ENCODE results near the gene NOX5. TPM values are rescaled to one million over a fixed set of nuclear protein-coding genes. Genes with fewer than 3 reads are reported as not detected.

The NOX5 gene
- total and polyA plus RNA-seq, 2 donors (not counting 1 experiment from before 2014, with no cell fraction given), result 0.01 to 0.05 TPM

GRCh38 chr15:69037482-69037881 is 23.0 kb downstream of the NOX5 start:
- Histone ChIP-seq H3K36me3 (replicated peaks in 1 of 2; ENCODE audit: control extremely low read depth in 1 of 2, control insufficient read depth in 1 of 2, extremely low read depth in 1 of 2, insufficient read depth in 2 of 2, low read length in 1 of 2) (no peaks in the 10 kb centered on the region), H3K9ac (ENCODE audit: low read length) (no peak overlapping the region), H3K27ac (ENCODE audit: low read length in 2 of 2) (no peak overlapping the region), H3K4me2 (replicated peaks; ENCODE audit: low read depth, low read length, poor library complexity, severe bottlenecking) (no peak overlapping the region), H3K4me1 (ENCODE audit: control insufficient read depth in 2 of 2, insufficient read depth in 2 of 2, low read length in 2 of 2) (no peaks in the 10 kb centered on the region), H3K9me3 (ENCODE audit: control extremely low read depth in 1 of 3, control insufficient read depth in 2 of 3, insufficient read depth in 1 of 3, low read length in 2 of 3) (no peaks in the 10 kb centered on the region), H4K20me1 (ENCODE audit: control insufficient read depth, insufficient read depth, low read length, poor library complexity, severe bottlenecking) (no peaks in the 10 kb centered on the region), H3K79me2 (ENCODE audit: control insufficient read depth, insufficient read depth, low read length) (no peaks in the 10 kb centered on the region), H3K27me3 (replicated peaks in 1 of 4; ENCODE audit: control extremely low read depth in 1 of 4, control insufficient read depth in 3 of 4, insufficient read depth in 4 of 4, low read length in 3 of 4) (peaks cover 0 to 7% (median 0%) of the 10 kb centered on the region in 4 experiments), H3K4me3 (ENCODE audit: control extremely low read depth in 1 of 5, extremely low read depth in 1 of 5, insufficient read depth in 1 of 5, low read depth in 2 of 5, low read length in 4 of 5) (no peak overlapping the region), H2AFZ (ENCODE audit: insufficient read depth, low read depth, low read length, poor library complexity, severe bottlenecking) (no peak overlapping the region)
- Mint-ChIP-seq H3K27me3 (peaks cover 25% of the 10 kb centered on the region), H3K4me3 (no peak overlapping the region), H3K9me3 (ENCODE audit: insufficient read depth) (no peaks in the 10 kb centered on the region), H3K27ac (no peak overlapping the region), H3K4me1 (no peaks in the 10 kb centered on the region)
- ATAC-seq (ENCODE audit: low read depth) (no peak), DNase-seq (no peak)
- POLR2A ChIA-PET, result no interaction called here
- intact Hi-C loops (cut with micrococcal nuclease), result no loop called here
- TF ChIP-seq EZH2 (IDR thresholded peaks at IDR 0.05; ENCODE audit: borderline replicate concordance, insufficient read depth, low read depth, low read length, poor library complexity, severe bottlenecking) (no peak), CTCF (IDR thresholded peaks at IDR 0.05) (no peak)
- CTCF ChIA-PET, result no interaction called here

GRCh38 chr15:69037977-69038376 is 23.5 kb downstream of the NOX5 start:
- Histone ChIP-seq H2AFZ (ENCODE audit: insufficient read depth, low read depth, low read length, poor library complexity, severe bottlenecking) (no peak overlapping the region), H3K27ac (ENCODE audit: low read length in 2 of 2) (no peak overlapping the region), H4K20me1 (ENCODE audit: control insufficient read depth, insufficient read depth, low read length, poor library complexity, severe bottlenecking) (no peaks in the 10 kb centered on the region), H3K4me1 (ENCODE audit: control insufficient read depth in 2 of 2, insufficient read depth in 2 of 2, low read length in 2 of 2) (no peaks in the 10 kb centered on the region), H3K36me3 (replicated peaks in 1 of 2; ENCODE audit: control extremely low read depth in 1 of 2, control insufficient read depth in 1 of 2, extremely low read depth in 1 of 2, insufficient read depth in 2 of 2, low read length in 1 of 2) (no peaks in the 10 kb centered on the region), H3K79me2 (ENCODE audit: control insufficient read depth, insufficient read depth, low read length) (no peaks in the 10 kb centered on the region), H3K4me2 (replicated peaks; ENCODE audit: low read depth, low read length, poor library complexity, severe bottlenecking) (no peak overlapping the region), H3K9ac (ENCODE audit: low read length) (no peak overlapping the region), H3K4me3 (ENCODE audit: control extremely low read depth in 1 of 5, extremely low read depth in 1 of 5, insufficient read depth in 1 of 5, low read depth in 2 of 5, low read length in 4 of 5) (no peak overlapping the region), H3K9me3 (ENCODE audit: control extremely low read depth in 1 of 3, control insufficient read depth in 2 of 3, insufficient read depth in 1 of 3, low read length in 2 of 3) (no peaks in the 10 kb centered on the region), H3K27me3 (replicated peaks in 1 of 4; ENCODE audit: control extremely low read depth in 1 of 4, control insufficient read depth in 3 of 4, insufficient read depth in 4 of 4, low read length in 3 of 4) (peaks cover 0 to 7% (median 0%) of the 10 kb centered on the region in 4 experiments)
- CTCF ChIA-PET, result no interaction called here
- intact Hi-C loops (cut with micrococcal nuclease), result no loop called here
- Mint-ChIP-seq H3K4me3 (no peak overlapping the region), H3K4me1 (no peaks in the 10 kb centered on the region), H3K27ac (no peak overlapping the region), H3K27me3 (peaks cover 25% of the 10 kb centered on the region), H3K9me3 (ENCODE audit: insufficient read depth) (no peaks in the 10 kb centered on the region)
- no peak for TF ChIP-seq CTCF (IDR thresholded peaks at IDR 0.05)
- no peak for TF ChIP-seq EZH2 (IDR thresholded peaks at IDR 0.05; ENCODE audit: borderline replicate concordance, insufficient read depth, low read depth, low read length, poor library complexity, severe bottlenecking)
- POLR2A ChIA-PET, result no interaction called here
- DNase-seq, result no peak
- WGBS (ENCODE audit: insufficient coverage), result 82% methylated on average over 4 of the region's 5 CpGs
- ATAC-seq (ENCODE audit: low read depth), result no peak
